GM21619 (cell line): ENCODE data around the gene UMODL1.
"Not testable (repeated sequence)": the region's sequence is repeated elsewhere in the genome, so short reads cannot be mapped to it uniquely, and the experiment has no call there.

Experiments used
- ATAC-seq: cut with Tn5 transposase; IDR thresholded peaks from one replicate; pipeline ENCODE4 v1.9.1; 2021; ENCODE audit not compliant: unreplicated experiment

The UMODL1 gene

DNA sequence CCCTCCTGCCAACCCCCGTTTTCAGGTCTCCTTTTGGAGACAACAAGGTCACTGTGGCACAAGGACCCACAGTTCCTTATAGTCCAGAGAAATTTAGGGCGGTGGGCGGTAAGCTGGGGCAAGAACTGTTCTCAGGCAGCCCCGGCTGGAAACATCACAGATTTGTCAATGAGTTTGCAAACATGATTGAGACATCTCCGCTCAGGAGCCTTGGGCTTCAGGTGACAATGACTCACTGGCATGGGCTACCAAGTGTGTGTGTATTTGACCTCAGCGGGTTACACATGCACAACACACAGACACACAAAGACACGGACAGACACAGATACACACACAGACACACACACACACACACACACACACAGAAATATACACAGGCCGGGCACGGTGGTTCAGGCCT lies 89.6 kb downstream of the UMODL1 start:
- ATAC-seq, result no peak

DNA sequence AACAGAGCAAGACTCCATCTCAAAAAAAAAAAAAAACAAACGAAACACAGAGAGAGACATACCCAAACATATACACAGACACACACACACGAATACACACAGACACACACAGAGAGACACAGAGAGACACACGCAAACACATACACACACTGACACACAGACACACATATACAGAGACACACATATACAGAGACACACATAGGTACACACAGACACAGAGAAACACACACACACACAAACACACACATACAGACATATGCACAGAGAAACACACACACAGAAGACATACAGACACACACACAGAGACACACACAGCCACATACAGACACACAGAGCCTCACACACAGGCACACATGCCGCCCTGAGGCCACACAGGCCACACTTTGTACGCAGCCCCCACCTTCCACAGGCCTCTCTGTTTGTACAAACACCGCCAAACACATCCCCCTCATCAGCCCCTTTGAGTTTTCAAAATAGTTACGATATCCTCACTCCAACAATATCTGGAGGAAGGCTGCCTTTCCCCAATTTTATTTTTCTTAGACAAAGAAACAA lies 90.4 kb downstream of the UMODL1 start:
- no peak for ATAC-seq

DNA sequence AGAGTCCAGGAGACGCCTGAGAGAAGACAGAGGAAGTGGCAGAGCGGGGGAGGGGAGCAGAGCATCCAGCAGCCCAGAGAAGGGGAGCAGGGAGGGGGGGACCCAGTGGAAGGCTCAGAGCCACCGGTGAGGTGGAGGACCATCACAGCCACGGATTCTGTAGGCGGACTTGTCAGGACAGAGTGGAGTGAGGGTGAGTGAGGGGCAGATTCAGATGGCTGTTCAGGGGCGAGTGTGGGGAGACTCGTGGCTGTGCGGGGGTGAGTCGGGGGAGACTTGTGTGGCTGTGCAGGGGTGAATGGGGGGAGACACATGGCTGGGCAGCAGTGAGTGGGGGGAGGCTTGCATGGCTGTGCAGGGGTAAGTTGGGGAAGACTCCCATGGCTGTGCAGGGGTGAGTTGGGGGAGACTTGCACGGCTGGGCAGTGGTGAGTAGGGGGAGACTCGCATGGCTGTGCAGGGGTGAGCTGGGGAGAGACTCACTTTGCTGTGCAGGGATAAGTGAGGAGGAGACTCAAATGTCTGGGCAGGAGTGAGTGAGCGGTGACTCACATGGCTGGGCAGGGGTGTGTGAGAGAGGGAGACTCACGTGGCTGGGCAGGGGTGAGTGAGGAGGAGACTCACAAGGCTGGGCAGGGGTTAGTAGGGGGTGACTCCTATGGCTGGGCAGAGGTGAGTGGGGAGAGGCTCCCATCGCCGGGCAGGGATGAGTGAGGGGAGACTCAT lies 91.0 kb downstream of the UMODL1 start:
- ATAC-seq, result no peak

DNA sequence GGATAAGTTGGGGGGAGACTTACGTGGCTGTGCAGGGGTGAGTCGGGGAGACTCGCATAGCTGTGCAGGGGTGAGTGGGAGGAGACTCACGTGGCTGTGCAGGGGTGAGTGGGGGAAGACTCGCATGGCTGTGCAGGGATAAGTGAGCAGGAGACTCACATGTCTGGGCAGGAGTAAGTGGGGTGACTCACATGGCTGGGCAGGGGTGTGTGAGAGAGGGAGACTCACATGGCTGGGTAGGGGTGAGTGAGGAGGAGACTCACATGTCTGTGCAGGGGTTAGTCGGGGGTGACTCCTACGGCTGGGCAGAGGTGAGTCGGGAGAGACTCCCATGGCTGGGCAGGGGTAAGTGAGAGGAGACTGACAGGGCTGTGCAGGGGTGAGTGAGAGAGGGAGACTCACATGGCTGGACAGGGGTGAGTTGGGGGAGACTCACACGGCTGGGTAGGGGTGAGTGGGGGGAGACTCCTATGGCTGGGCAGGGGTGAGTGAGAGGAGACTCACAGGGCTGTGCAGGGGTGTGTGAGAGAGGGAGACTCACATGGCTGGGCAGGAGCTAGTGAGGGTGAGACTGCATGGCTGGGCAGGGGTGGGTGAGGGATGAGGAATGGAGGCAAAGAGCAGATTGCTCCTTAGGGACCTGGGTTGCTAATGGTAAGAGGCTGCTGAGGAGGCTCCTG lies 91.9 kb downstream of the UMODL1 start:
- ATAC-seq, result no peak

DNA sequence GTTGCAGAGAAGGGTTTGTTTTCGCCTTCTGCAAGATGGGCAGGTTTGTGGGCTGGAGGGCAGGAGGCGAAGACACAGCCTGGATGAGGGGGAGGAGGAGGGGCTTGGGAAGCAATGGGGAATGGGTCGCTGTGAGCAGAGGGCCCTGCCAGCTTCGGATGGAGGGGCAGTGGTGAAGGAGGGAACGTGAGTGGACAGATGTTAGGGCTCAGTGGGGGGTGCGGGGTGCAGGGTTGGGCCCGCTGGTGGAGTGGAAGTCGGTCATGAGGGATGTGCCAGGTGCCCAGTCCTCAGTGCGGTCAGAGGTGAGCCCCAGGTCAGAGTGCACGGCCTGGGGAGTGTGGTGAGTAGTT lies 92.4 kb downstream of the UMODL1 start:
- no peak for ATAC-seq

DNA sequence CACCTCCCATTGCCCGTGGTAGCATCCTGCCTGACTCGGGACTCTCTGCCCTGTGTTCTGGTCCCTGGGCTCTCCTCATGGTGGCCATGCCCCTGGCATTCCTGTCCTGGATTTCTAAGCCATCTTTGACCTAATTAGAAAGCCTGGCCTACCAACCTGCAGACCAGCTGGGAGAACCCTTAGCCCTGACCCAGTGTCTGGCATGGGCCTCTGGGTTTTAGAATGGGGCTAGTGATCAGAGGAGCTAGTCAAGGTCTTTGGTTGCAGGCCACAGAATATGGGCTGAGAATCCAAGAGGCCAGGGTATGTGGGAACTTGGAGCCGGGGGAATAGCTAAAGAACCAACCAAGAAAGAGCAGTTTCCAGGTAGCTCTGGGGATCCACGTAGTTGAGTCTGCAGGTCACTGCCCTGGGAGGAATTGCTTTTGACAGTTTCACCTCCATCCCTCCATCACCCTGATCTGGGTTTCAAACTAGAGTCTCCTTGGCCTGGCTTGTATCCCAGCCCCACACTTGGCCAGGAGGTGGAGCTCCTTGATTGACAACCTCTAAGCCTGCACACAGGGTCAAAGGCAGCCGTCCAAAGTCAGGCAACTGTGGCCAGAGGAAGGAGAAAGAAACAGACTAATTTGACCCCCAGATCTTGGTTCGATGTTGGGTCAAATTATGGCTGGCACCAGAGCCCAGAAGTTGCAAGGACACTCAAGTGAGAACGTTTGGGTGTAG lies 93.1 kb downstream of the UMODL1 start:
- ATAC-seq, result no peak

DNA sequence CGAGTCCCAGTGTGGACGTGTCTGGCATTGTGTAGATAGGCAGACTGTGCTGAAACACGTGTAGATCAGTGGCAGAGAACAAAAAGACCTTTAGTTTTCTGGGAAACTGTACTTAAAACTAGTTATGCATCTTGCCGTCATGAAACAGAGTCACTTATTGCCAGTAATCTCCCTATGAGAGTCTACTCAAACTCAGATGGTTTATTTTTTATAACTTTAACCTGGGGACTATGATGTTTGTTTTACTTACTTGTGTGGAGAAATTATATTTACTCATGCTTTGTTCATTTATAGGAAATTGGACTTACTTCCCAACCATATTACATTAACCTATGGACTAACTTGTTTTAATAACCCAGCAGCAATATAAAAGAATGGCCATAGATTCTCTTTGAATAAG lies 93.7 kb downstream of the UMODL1 start:
- ATAC-seq, result no peak

DNA sequence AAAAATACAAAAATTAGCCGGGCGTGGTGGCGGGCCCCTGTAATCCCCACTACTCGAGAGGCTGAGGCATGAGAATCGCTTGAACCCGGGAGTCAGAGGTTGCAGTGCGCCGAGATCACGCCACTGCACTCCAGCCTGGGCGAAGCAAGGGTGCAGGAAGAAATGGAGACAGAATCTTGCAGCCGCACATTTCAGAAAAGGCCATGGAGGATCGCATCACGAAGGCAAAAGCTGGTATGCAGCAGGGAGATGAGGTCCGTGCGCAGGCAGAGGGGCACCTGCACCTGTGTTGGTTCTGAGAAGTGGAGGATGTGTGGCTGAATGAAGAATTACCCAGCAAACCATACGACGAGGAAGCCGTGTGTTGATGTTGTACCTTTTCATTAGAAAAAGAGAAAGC lies 94.8 kb downstream of the UMODL1 start:
- ATAC-seq, result no peak

DNA sequence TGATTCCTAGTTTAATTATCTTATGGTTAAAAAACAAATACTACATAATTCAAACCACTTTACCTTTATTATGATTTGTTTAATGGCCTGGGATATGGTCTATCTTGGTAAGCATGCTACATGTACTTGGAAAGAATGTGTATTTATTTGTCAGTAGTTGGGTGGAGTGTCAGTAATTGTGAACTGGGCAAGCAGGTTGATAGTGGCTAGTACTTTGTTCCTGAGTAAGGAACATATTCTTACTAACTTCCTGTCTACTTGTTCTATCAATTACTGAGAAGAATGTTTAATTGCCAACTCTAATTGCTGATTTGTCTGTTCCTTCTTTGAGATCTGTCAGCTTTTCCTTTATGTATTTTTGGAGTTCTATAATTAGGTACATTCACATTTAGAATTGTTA lies 98.6 kb downstream of the UMODL1 start:
- ATAC-seq, result no peak

DNA sequence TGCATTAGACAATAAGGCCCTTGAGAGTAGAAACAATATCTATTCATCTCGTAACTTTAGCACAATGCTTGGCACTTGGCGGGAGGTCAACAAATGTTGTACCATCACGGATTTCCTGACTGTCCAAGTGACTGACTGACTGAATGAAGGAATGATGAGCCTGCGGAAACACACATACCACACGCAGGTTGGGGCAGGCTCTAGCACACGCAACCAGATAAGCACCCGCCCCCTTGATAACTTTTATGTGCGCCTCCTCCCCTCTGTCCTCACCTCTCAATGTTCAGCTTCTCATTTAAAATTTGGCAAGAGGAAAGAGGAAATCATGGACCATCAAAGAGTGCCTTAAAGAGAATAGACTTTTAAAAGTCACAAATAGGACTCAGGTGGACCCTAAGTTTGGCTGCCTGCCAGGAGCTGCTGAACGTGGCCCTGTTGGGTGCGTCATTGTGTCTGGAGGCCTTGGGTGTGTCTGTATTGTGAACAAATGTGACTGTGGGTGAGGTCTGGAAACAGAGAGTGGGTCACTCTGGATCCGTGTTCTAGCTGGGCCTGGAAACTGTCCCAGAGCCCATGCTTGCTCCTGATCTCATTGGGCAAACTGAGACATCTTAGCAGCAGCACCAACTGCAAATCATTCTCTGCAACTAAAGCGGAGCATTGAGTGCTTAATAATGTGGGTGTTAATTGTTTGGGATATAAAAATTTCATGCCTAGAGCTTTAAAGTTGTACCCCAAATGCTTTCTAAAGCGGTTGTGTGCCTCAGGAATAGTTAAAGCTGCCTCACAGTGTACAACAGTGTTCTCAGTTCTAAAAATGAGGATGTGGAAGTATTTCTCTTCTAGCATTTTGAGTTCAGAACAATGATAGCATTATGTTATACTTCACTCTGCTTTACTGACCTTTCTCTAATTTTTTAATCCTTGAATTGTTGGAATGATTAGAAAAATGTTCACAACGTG lies 100.3 kb downstream of the UMODL1 start:
- no peak for ATAC-seq

DNA sequence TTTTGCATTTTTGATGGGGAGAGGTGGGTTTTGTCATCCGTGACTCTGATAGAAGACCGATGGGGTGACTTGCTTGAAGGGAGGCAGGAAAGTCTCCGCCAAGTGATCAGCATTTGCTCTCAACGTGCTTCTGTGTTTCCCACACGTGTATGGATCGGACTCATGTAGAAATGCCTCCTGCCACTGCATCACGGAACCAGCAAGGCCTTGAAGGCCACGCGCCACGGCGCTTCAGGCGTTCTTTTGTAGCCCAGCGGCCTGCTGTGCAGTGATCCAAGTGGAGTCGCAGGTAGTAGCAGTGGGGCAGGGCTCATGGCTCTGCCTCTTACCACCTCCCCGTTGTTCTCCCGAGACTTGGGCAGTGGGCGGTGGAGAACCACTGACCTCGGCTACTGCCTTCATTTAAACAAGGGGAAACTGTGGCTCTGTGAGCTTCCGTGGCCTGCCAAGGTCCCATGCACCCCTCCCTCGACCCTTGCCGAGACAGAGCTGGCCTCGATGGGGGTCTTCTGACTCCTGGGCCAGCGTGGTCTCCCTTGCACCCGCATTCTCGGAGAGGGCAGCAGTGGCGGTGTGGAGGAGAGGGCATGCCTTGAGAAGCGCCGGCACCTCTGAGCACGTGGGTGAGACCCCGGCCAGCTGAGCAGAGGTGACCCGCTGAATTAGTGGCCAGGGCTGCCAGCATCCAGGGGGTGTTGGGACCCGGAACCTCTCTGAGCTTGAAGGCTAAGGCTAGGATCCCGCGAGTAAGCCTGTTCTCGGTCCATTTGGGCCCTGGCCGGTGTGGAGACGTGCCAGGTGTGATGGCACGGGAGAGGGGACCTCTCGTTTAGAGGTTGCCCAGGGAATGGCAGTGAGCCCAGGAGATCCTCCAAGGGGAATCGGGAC lies 101.7 kb downstream of the UMODL1 start:
- no peak for ATAC-seq

DNA sequence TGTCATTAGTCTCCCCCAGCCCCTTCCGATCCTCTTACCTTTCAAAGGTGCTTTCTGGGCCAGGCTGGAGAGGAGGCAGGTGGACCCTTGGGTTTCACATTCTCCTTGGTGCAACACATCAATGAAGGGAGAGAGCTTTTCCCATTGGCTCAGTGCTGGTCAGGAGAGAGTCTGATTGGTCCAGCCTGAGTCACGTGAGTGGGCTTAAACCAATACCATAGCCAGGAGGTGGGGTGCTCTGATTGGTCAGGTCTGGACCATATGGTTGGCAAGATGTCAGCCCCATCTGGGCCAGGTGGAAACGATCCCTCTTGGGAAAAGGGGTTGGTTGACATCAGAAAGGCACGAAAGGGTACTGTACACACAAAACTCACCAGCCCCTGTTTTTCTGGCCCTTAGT lies 103.1 kb downstream of the UMODL1 start:
- no peak for ATAC-seq

DNA sequence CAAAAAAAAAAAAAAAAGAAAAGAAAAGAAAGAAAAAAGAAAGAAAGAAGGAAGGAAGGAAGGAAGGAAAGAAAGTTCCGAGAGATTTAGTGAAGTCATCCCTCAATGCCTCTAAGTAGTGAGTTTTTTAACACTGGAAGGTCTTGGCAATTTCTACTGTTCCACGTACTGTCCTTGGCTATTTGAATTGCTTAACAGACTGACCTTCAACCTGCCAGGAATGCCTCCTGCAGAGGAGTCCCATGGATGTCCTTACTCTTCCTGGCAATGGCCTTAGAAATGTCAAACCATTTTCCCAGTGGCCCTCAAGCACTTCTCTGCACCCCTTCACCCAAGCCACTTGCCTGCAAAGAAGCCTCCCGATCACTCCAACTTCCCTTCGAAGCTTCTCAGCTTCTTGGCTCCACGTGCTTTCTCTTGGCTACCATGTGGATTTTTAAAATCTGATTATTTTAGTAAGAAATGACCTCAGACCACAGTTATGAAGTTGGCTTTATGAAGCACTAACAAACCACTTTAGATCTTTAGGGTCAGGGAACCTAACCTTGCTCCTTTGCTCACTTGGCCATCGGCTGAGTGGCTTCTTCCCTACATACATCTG lies 104.1 kb downstream of the UMODL1 start:
- no peak for ATAC-seq

DNA sequence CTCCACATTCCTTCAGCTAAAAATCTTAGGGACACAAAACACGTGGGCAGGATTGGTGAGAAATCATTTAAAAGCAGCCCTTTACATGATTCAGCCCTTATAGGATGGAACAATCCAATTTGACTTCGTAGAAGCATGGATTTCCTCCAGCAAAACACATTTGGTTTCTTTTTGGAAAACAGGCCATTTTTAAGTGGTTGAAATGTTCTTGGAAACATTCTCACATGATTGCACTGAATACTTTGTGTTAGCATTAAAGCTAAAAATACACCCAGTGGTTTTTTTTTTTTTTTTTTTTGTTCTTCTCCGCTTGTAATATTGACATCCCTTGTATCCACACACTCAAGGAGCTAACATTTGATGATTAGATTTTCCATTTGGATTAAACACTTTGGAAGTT lies 105.7 kb downstream of the UMODL1 start:
- no peak for ATAC-seq

DNA sequence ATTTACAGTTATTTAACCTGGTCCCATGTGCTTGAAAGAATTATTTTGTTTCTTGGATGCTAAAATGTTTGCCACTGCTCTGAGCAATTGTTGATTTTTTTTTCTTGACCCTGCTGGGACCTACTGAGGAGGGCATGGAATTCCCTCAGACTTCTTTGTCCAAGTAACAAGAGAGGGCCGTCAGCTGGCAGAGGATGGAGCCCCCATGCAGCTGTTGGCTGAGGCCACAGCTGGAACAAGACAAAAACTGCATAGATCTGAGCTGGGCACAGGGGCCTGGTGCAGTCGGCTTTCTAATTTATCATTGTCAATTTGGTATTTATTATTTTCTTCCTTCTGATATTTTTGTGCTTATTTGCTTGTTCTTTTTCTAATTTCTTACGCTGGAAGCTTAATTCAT lies 108.2 kb downstream of the UMODL1 start:
- ATAC-seq, result no peak

DNA sequence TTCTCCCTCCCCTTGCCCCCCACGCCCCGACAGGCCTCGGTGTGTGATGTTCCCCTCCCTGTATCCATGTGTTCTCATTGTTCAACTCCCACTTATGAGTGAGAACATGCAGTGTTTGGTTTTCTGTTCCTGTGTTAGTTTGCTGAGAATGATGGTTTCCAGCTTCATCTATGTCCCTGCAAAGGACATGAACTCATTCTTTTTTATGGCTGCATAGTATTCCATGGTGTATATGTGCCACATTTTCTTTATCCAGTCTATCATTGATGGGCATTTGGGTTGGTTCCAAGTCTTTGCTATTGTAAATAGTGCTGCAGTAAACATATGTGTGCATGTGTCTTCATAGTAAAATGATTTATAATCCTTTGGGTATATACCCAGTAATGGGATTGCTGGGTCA lies 108.9 kb downstream of the UMODL1 start:
- not testable (repeated sequence) for ATAC-seq

DNA sequence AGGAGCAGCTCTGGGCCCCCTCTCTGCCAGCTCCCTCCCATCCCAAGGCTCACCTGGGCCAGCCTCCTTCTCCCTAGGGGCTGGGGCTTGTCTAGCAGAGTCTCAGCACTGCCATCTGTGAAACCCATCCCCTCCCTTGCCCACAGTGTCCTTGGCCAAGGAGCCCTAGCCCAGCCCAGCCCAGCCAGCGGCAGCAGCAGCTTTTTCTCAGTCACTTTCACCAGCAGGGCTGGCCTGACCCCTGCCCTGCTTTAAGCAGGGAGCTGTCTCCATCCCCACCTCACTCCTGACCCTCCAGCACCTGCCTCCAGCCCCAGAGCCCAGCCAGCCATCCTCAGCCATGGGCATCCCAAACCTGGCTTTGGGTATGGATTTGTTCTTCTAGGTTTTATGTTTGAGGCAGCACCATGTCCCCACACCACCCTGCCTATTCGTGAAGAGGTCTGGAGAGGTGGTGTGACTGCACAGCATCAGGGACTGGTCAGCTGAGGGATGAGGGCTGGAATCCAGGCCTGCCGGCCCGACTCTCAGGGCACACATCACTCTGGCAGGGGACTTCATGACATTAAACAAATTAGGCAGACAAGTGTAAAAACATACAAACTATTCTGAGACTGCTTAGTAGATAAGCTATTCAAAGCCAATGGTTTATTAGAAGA lies 111.7 kb downstream of the UMODL1 start:
- ATAC-seq, result no peak

DNA sequence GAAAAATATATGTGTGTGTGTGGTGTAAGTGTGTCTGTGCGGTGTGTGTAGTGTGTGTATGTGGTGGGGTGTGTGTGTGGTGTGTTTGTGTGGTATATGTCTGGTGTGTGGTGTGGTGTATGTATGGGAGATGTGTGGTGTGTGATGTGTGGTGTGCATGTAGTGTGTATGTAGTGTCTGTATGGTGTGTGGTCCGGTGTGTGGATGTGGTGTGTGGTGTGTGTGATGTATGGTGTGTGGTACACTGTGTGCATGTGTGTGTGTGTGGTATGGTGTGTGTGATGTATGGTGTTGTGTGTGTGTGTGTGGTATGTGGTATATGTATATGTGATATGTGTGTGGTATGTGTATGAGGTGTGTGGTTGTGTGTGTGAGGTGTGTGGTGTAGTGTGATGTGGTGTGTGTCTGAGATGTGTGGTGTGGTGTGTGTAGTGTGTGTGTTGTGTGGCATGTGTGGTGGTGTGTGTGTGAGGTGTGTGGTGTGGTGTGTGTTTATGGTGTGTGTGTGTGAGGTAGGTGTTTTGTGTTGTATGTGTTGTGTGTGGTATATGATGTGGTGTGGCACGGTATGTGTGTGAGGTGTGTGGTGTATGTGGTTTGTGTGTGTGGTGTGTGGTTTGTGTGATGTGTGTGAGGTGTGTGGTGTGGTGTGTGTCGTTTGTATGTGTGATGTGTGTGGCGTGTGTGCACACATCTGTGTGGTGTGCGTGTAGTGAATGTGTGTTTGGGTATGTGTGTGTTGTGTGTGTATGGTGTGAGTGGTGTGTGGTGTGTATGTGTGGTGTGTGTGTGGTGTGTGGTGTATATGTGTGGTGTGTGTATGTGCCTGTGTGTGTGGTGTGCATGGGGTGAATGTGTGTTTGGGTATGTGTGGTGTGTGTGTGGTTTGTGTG lies 112.5 kb downstream of the UMODL1 start:
- no peak for ATAC-seq
